Measurements from ENCODE around the gene NSD1. TPM values are rescaled to one million over a fixed set of nuclear protein-coding genes. Genes with fewer than 3 reads are reported as not detected.

The NSD1 gene, protein sequence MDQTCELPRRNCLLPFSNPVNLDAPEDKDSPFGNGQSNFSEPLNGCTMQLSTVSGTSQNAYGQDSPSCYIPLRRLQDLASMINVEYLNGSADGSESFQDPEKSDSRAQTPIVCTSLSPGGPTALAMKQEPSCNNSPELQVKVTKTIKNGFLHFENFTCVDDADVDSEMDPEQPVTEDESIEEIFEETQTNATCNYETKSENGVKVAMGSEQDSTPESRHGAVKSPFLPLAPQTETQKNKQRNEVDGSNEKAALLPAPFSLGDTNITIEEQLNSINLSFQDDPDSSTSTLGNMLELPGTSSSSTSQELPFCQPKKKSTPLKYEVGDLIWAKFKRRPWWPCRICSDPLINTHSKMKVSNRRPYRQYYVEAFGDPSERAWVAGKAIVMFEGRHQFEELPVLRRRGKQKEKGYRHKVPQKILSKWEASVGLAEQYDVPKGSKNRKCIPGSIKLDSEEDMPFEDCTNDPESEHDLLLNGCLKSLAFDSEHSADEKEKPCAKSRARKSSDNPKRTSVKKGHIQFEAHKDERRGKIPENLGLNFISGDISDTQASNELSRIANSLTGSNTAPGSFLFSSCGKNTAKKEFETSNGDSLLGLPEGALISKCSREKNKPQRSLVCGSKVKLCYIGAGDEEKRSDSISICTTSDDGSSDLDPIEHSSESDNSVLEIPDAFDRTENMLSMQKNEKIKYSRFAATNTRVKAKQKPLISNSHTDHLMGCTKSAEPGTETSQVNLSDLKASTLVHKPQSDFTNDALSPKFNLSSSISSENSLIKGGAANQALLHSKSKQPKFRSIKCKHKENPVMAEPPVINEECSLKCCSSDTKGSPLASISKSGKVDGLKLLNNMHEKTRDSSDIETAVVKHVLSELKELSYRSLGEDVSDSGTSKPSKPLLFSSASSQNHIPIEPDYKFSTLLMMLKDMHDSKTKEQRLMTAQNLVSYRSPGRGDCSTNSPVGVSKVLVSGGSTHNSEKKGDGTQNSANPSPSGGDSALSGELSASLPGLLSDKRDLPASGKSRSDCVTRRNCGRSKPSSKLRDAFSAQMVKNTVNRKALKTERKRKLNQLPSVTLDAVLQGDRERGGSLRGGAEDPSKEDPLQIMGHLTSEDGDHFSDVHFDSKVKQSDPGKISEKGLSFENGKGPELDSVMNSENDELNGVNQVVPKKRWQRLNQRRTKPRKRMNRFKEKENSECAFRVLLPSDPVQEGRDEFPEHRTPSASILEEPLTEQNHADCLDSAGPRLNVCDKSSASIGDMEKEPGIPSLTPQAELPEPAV (N-terminal part only)
- 13.8 and 25.9 TPM in 2 replicates for total RNA-seq (ENCODE audit: low replicate concordance)

DNA sequence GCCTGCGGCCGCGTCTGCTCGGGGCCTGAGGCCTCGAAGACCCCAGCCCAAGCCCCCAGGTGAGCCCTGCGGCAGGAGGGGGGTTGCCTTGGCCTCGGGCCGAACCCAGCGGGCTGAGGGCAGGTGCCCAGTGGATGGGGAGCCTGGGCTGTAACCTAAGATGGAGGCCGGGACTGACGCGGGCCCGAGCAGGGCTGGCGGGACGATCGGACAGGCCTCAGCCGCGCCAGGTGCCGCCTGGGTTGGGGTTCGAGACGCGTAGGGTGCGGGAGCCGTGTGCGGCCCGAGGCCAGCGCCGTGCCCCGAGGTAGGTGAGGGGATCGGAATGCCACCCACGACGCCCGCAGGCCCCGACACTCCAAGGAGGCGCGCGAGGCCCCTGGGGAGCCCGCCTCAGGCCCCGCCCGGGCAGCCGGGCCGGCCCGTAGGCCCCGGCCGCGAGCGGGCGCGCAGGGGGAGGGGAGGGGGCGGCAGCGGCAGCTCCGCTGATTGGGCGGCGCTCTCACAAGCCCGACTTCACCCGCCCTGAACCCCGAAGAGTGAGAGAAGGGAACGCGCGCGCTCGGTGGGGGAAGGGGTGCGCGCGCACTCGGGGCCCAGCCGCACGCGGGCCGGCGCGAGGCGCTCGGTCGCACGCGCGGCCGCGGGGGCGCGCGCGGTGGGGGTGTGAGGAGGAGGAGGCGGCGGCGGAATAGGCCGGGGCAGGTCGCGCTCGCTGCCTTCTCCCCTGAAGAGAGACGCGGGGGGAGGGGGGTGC lies at the start of gene NSD1:
Gene NSD1, plus strand, starts transcription at position 678 of the 757 bp plus-strand sequence. CDS start 1,331 bp downstream, outside the sequence.

DNA sequence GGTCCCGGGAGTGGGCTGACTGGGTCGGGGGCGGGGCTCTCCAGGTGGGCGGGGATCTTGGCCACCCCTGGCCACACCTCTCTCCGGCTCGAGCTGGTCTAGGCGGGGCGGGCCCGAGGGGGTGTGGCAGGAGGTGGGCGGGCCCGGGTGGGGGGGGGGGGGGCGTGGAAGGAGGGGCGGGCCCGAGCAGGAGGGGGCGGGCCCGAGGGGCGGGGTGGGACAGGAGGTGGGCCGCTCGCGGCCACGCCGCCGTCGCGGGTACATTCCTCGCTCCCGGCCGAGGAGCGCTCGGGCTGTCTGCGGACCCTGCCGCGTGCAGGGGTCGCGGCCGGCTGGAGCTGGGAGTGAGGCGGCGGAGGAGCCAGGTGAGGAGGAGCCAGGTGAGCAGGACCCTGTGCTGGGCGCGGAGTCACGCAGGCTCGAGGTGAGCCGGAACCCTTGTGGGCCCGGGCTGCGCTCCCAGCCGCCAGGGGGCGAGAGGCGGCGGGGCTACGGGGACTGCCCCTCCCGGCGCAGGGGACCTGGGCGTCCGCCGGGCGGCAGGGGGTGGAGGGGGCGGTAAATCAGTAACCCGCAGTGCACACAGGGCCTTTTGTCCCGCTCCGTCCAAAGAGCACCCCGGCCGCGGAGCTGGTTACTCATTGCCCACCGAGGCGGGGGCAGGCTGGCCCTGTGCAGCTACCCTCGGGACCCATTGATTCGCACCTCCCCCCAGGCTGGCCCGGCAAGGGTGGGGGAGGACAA lies 46.7 kb upstream of the NSD1 start, which contains the start of gene FGFR4:
Gene FGFR4, plus strand, starts transcription at position 262 of the 744 bp plus-strand sequence. CDS start 2,688 bp downstream, outside the sequence.

DNA sequence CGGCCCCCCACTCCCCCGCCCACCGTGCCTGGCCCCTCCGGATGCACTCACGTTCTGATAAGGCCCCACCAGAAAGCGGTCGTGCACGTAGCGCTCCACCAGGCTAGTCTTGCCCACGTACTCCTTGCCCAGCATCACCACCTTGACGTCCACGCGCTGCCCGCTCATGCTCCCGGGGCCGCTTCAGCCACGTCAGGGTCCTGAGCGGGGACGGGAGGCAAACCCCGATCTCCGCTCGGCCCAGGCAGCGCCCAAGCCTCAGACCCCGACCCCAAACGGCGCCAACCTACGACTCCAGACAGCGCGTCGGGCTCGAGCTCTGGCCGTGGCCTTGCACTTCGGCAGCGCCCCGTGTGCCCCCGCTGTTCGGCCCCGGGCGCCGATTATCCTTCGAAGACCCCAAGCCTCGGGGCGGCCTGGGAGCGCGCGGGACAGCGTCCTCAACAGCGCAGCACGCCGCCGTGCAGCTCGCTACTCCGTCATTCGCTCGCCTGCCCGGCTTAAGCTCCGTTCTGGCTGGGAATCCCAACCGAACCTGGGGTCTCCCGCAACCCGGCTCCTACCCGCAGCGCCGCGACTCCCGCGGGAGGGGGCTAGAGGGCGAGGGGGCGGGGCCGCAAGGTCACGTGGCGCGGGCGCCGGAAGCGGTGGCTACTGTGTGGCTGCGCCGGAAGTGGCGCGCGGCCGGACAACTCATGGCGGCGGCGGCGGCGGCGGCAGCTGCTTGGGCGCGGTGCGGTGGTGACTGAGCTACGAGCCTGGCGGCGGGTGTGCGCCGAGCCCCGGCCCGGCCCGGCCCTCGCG lies 169.8 kb downstream of the NSD1 start, which contains the start of the genes PRELID1 and RAB24:
Gene PRELID1, plus strand, starts transcription at position 679 of the 804 bp plus-strand sequence. CDS start 187 bp downstream, outside the sequence.
Gene RAB24, minus strand, starts transcription at position 599 of the 804 bp plus-strand sequence. Its CDS starts 431 bp downstream, at position 168.

DNA sequence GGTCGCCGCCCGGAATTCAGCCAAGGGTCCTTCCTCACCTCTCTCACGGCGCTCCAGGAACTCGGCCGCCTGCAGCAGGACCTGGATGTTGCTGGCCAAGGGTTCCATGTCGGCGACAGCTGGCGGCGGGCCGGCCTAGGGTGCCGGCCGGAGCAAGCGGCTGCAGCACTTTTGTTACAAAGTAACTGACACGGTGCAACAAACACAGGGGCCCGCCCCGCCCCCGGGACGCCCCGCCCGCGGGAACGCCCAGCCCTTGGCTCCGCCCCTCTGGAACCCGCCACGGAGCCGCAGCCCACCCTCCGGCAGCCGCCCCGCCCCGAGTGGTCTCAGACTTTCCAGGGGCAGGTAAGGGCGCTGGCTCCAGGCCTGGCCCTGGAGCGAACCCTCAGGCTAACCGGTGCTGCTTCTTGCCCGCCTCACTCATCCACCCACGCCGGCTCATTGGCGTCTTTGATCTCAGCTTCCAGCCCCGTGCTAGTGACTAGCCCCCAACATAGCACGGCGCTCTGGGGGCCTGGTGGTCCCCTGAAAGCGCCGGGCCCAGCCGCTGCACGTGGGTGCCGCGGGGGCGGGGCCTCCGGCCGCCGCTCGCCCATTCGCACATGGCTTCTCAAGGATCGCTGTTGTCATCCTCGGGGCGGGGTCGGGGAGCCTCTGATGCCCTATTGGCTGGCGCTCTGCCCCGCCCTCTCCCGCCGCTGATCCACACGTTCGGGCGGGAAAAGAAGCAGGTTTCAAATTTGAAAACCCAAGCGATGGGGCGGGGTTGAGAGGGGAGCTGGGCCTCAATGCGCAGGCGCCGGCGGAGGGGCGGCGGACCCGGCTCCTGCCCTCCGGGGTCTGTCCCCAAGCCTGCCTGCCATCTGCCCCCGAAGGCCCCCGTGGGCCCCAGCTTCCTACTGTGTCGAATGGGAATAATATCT lies 178.4 kb downstream of the NSD1 start, which contains the start of gene MXD3:
Gene MXD3, minus strand, starts transcription at position 176 of the 926 bp plus-strand sequence. Its CDS starts 68 bp downstream, at position 108.

Other genes starting within 250 kb of the NSD1 start
- 0.08 and 0.23 TPM in 2 replicates for gene HK3, start 234.4 kb upstream of the NSD1 start, total RNA-seq (ENCODE audit: low replicate concordance)
- gene UIMC1, start 127.0 kb upstream of the NSD1 start, total RNA-seq (ENCODE audit: low replicate concordance) = 17.9 and 21.9 TPM in 2 replicates
- gene ZNF346, start 111.1 kb upstream of the NSD1 start, total RNA-seq (ENCODE audit: low replicate concordance) = 9.0 and 12.0 TPM in 2 replicates
- 0.12 and 3.2 TPM in 2 replicates for gene FGFR4, start 46.9 kb upstream of the NSD1 start, total RNA-seq (ENCODE audit: low replicate concordance)
- 25.0 and 33.0 TPM in 2 replicates for gene RAB24, start 169.9 kb downstream of the NSD1 start, total RNA-seq (ENCODE audit: low replicate concordance)
- gene PRELID1, start 170.0 kb downstream of the NSD1 start, total RNA-seq (ENCODE audit: low replicate concordance) = 50.7 and 125 TPM in 2 replicates
- 0.23 and 5.3 TPM in 2 replicates for gene MXD3, start 178.1 kb downstream of the NSD1 start, total RNA-seq (ENCODE audit: low replicate concordance)
- 415 and 1,275 TPM in 2 replicates for gene LMAN2, start 217.9 kb downstream of the NSD1 start, total RNA-seq (ENCODE audit: low replicate concordance)
- 1.8 and 2.3 TPM in 2 replicates for gene RGS14, start 224.2 kb downstream of the NSD1 start, total RNA-seq (ENCODE audit: low replicate concordance)